ENCODE measurements around the gene SOX18. TPM values are rescaled to one million over a fixed set of nuclear protein-coding genes. Genes with fewer than 3 reads are reported as not detected.

SOX18 gene
- total and polyA plus RNA-seq, 2 experiments from 2014 or later, result 0.06 TPM; not detected in 1

DNA sequence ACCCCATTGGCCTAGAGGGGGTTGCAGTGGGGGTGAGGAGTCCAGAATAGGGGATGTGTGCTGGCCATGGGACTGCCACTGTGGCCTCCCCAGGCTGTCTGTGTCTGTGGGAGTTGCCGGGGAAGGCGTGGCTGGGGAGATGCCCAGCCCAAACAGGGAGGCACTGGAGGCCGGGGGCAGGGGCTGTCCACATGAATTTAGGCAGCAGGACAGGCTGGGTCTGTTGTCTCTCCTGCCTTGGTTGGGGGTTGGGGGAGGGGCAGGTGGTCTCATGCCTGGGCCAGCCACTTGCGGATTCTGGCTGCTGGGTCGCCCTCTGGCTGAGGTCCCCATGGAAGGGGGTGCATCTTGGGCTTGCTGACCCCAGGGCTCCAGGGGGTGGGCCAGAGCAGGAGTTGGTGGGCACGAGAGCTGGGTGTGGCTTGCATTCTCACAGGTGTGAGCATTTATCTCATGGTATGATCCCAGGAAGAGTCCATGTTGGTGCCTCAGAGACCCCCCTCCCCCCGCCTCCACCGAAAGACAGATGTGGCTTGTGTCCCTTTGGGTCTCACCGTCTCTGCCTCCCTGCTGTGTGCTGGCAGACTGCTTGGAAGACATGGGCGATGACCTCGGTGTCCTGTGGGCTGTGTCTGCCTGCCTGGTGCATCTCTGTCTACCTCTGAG, 4.0 kb downstream of the SOX18 start:
- Histone ChIP-seq H3K27ac (no peak overlapping the region), H3K4me3 (no peak overlapping the region), H3K36me3 (no peaks in the 10 kb centered on the region), H3K4me1 (ENCODE audit: low read depth) (no peaks in the 10 kb centered on the region), H3K9me3 (ENCODE audit: low read depth) (no peaks in the 10 kb centered on the region), H3K27me3 (peaks cover 97% of the 10 kb centered on the region)
- DNase-seq (ENCODE audit: low read depth in 1 of 2, low spot score in 1 of 2), result no peak
- no peak for TF ChIP-seq CTCF (IDR thresholded peaks at IDR 0.05; ENCODE audit: low read depth, low read length)

DNA sequence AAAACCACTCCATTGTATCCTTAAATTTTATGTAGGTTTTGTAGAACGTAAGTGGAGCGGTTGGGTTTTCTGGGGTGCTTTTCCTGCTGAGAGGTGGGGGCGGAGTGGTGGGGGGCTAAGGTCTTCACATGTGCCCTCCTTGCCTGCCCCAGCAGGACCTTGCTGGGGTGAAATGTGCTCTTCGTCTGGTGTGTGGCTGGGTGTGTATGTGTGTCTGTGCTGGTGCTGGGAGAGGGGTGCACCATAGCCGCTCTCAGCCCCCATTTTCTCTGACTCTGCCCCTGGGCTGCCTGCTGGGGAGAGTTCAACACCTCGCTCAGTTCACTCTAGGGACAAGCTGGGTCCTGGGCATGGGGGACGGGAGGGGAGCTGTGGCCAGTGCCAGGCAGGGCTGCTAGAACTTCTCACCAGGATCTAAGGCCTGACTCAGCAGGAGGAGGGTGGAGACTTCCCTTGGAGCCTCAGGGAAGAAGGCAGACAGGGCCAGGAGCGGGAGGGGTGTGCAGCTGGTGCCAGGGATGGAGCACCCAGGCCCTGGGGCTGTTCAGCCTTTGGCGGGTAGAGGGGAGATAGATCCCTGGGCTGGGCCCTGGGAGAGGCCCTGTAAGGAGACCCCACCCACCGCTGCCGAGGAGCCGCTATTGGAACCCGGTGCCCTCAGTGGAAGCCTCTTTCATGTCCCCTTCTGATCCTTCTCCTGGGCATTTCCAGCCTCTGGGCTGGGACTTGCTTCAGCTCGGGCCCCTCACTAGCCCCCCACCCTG, 4.8 kb downstream of the SOX18 start:
- Histone ChIP-seq H3K9me3 (ENCODE audit: low read depth) (no peaks in the 10 kb centered on the region), H3K27me3 (peaks cover 97% of the 10 kb centered on the region), H3K4me1 (ENCODE audit: low read depth) (no peaks in the 10 kb centered on the region), H3K36me3 (no peaks in the 10 kb centered on the region), H3K4me3 (no peak overlapping the region), H3K27ac (no peak overlapping the region)
- peak in 1 of 2 donors; percentile 55 for DNase-seq (ENCODE audit: low read depth in 1 of 2, low spot score in 1 of 2)
- TF ChIP-seq CTCF (IDR thresholded peaks at IDR 0.05; ENCODE audit: low read depth, low read length), result no peak

- H3K9me3 ChIP-seq (ENCODE audit: low read depth), result no peaks in the 10 kb centered on the region
- TF ChIP-seq CTCF (IDR thresholded peaks at IDR 0.05; ENCODE audit: low read depth, low read length), result no peak
- no peaks in the 10 kb centered on the region for H3K36me3 ChIP-seq
- H3K4me3 ChIP-seq, result no peak overlapping the region
- peaks cover 96% of the 10 kb centered on the region for H3K27me3 ChIP-seq
- H3K27ac ChIP-seq, result no peak overlapping the region
- DNase-seq (ENCODE audit: low read depth in 1 of 2, low spot score in 1 of 2), result no peak
- no peaks in the 10 kb centered on the region for H3K4me1 ChIP-seq (ENCODE audit: low read depth)
These were observed 5.7 kb downstream of the SOX18 start for GRCh38 chr20:64043768-64044167.

- DNase-seq (ENCODE audit: low read depth in 1 of 2, low spot score in 1 of 2), result no peak
These were observed 7.2 kb downstream of the SOX18 start for GRCh38 chr20:64042054-64042781.

DNA sequence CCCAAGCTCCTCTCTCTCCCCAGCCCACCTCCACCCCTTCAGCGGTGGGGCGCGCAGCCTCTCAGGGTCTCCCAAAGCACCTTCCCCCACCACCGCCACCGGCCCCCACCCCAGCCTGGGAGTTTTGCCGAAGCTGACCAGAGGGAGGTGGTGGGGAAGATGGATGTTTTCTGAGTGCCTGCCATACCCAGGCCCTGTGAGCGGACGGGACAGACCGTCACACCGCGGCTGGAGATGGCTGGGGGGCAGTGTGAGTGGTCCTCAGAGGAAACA, 7.7 kb downstream of the SOX18 start:
- Histone ChIP-seq H3K4me1 (ENCODE audit: low read depth) (no peaks in the 10 kb centered on the region), H3K27me3 (peaks cover 96% of the 10 kb centered on the region), H3K4me3 (no peak overlapping the region), H3K9me3 (ENCODE audit: low read depth) (no peaks in the 10 kb centered on the region), H3K36me3 (no peaks in the 10 kb centered on the region), H3K27ac (no peak overlapping the region)
- TF ChIP-seq CTCF (IDR thresholded peaks at IDR 0.05; ENCODE audit: low read depth, low read length), result no peak
- DNase-seq (ENCODE audit: low read depth in 1 of 2, low spot score in 1 of 2), result no peak

More at GRCh38 chr20:64042054-64042781, 7.2 kb downstream of the SOX18 start:
- no peak for TF ChIP-seq CTCF (IDR thresholded peaks at IDR 0.05; ENCODE audit: low read depth, low read length)
- H3K4me3 ChIP-seq, result peak overlapping the region; percentile 30
- no peaks in the 10 kb centered on the region for H3K4me1 ChIP-seq (ENCODE audit: low read depth)
- peaks cover 96% of the 10 kb centered on the region for H3K27me3 ChIP-seq
- no peaks in the 10 kb centered on the region for H3K9me3 ChIP-seq (ENCODE audit: low read depth)
- H3K36me3 ChIP-seq, result no peaks in the 10 kb centered on the region
- no peak overlapping the region for H3K27ac ChIP-seq
